Astrocyte (in vitro differentiated cells and primary cell): ENCODE results near the gene EHBP1. TPM values are rescaled to one million over a fixed set of nuclear protein-coding genes. Genes with fewer than 3 reads are reported as not detected.

Experiments used
- DNase-seq: peaks from one replicate; pipeline ENCODE4 v3.0.0-alpha.2; 2010; ENCODE audit warnings: low read depth
- FAIRE-seq: peaks from 2 replicates; lab custom pipeline; 2011; peaks lifted over from hg19 to GRCh38; lab: Jason Lieb, UNC
- H2AFZ ChIP-seq: 2 replicates; pipeline ENCODE4 v1.6.0; 2012; ENCODE audit warnings: low read depth, low read length, inconsistent platforms
- H3K27ac ChIP-seq: 2 replicates; pipeline ENCODE4 v1.5.1; 2011; ENCODE audit warnings: low read depth, low read length, inconsistent platforms
- H3K27me3 ChIP-seq: 2 replicates; pipeline ENCODE4 v1.6.0; 2011; ENCODE audit warnings: low read length, inconsistent platforms; ENCODE audit not compliant: insufficient read depth
- H3K36me3 ChIP-seq: 2 replicates; pipeline ENCODE4 v1.5.1; 2011; ENCODE audit warnings: low read length, inconsistent platforms; ENCODE audit not compliant: insufficient read depth
- H3K4me1 ChIP-seq: 2 replicates; pipeline ENCODE4 v1.5.1; 2011; ENCODE audit warnings: low read length, inconsistent platforms; ENCODE audit not compliant: insufficient read depth
- H3K4me2 ChIP-seq: 2 replicates; pipeline ENCODE4 v1.6.0; 2012; ENCODE audit warnings: low read length, inconsistent platforms
- H3K4me3 ChIP-seq: 2 replicates; pipeline ENCODE4 v1.5.1; 2011; ENCODE audit warnings: low read depth, mild to moderate bottlenecking, low read length, inconsistent platforms; ENCODE audit not compliant: insufficient read depth
- H3K79me2 ChIP-seq: 2 replicates; pipeline ENCODE4 v1.6.0; 2012; ENCODE audit warnings: mild to moderate bottlenecking, low read length, inconsistent platforms; ENCODE audit not compliant: insufficient read depth
- H3K9ac ChIP-seq: 2 replicates; pipeline ENCODE4 v1.6.0; 2012; ENCODE audit warnings: mild to moderate bottlenecking, low read length, inconsistent platforms
- H3K9me3 ChIP-seq: 2 replicates; pipeline ENCODE4 v1.5.1; 2012; ENCODE audit warnings: low read depth, mild to moderate bottlenecking, low read length, inconsistent platforms; ENCODE audit not compliant: insufficient read depth
- H4K20me1 ChIP-seq: 2 replicates; pipeline ENCODE4 v1.6.0; 2012; ENCODE audit warnings: low read length, inconsistent platforms; ENCODE audit not compliant: insufficient read depth
- H3K27ac Mint-ChIP-seq: one replicate; pipeline ENCODE4 v1.8.0; 2021; ENCODE audit warnings: mild to moderate bottlenecking, mixed read lengths; ENCODE audit not compliant: unreplicated experiment
- H3K27me3 Mint-ChIP-seq: one replicate; pipeline ENCODE4 v1.8.0; 2021; ENCODE audit warnings: low read depth, mixed read lengths; ENCODE audit not compliant: unreplicated experiment
- H3K36me3 Mint-ChIP-seq: one replicate; pipeline ENCODE4 v1.8.0; 2021; ENCODE audit warnings: low read depth, mixed read lengths; ENCODE audit not compliant: unreplicated experiment
- H3K4me1 Mint-ChIP-seq: one replicate; pipeline ENCODE4 v1.8.0; 2021; ENCODE audit warnings: low read depth, mixed read lengths; ENCODE audit not compliant: unreplicated experiment
- H3K4me3 Mint-ChIP-seq: one replicate; pipeline ENCODE4 v1.8.0; 2021; ENCODE audit warnings: mild to moderate bottlenecking, moderate library complexity, mixed read lengths; ENCODE audit not compliant: unreplicated experiment
- H3K9me3 Mint-ChIP-seq: one replicate; pipeline ENCODE4 v1.8.0; 2021; ENCODE audit warnings: mild to moderate bottlenecking, mixed read lengths; ENCODE audit not compliant: unreplicated experiment
- EZH2 ChIP-seq: IDR thresholded peaks from 2 replicates; pipeline ENCODE4 v1.6.1; 2012; ENCODE audit warnings: mild to moderate bottlenecking, low read length, inconsistent platforms; ENCODE audit not compliant: insufficient read depth
- total RNA-seq: library from RNA; stranded (reverse); gene quantifications from 2 replicates; pipeline ENCODE4 v1.2.1, GENCODE V29; 2021
- TF ChIP-seq, protein P1 (sequence below): IDR thresholded peaks from 2 replicates; pipeline ENCODE4 v1.5.1; 2011; ENCODE audit warnings: low read depth, mild to moderate bottlenecking, inconsistent platforms, low read length, moderate library complexity; ENCODE audit not compliant: insufficient read depth

EHBP1 gene
- total RNA-seq, 1 donor from 2014 or later = 44.1 TPM

GRCh38 chr2:62660087-62660486 lies 45.4 kb upstream of the EHBP1 start:
- Mint-ChIP-seq H3K9me3 (no peaks in the 10 kb centered on the region), H3K27ac (no peak overlapping the region), H3K4me3 (no peak overlapping the region), H3K4me1 (peaks cover 22% of the 10 kb centered on the region), H3K36me3 (no peaks in the 10 kb centered on the region), H3K27me3 (no peaks in the 10 kb centered on the region)
- FAIRE-seq (no peak), DNase-seq (no peak)
- no peak overlapping the region for H2AFZ ChIP-seq
- no peaks in the 10 kb centered on the region for H3K36me3 ChIP-seq
- H3K4me1 ChIP-seq = peaks cover 29% of the 10 kb centered on the region
- TF ChIP-seq, protein P1, sequence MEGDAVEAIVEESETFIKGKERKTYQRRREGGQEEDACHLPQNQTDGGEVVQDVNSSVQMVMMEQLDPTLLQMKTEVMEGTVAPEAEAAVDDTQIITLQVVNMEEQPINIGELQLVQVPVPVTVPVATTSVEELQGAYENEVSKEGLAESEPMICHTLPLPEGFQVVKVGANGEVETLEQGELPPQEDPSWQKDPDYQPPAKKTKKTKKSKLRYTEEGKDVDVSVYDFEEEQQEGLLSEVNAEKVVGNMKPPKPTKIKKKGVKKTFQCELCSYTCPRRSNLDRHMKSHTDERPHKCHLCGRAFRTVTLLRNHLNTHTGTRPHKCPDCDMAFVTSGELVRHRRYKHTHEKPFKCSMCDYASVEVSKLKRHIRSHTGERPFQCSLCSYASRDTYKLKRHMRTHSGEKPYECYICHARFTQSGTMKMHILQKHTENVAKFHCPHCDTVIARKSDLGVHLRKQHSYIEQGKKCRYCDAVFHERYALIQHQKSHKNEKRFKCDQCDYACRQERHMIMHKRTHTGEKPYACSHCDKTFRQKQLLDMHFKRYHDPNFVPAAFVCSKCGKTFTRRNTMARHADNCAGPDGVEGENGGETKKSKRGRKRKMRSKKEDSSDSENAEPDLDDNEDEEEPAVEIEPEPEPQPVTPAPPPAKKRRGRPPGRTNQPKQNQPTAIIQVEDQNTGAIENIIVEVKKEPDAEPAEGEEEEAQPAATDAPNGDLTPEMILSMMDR = no peak
- no peak for TF ChIP-seq EZH2
- peak overlapping the region; percentile 39 for H3K9ac ChIP-seq
- H4K20me1 ChIP-seq = no peaks in the 10 kb centered on the region
- no peak overlapping the region for H3K4me3 ChIP-seq
- H3K79me2 ChIP-seq = no peaks in the 10 kb centered on the region
- no peaks in the 10 kb centered on the region for H3K9me3 ChIP-seq
- H3K27ac ChIP-seq = peak overlapping the region; percentile 77
- H3K4me2 ChIP-seq = peak overlapping the region; percentile 72
- H3K27me3 ChIP-seq = no peaks in the 10 kb centered on the region

- Mint-ChIP-seq H3K4me1 (peaks cover 22% of the 10 kb centered on the region), H3K4me3 (no peak overlapping the region), H3K9me3 (no peaks in the 10 kb centered on the region), H3K36me3 (no peaks in the 10 kb centered on the region), H3K27ac (peak overlapping the region; percentile 84), H3K27me3 (no peaks in the 10 kb centered on the region)
- Histone ChIP-seq H2AFZ (peak overlapping the region; percentile 46), H3K4me3 (peak overlapping the region; percentile 24), H3K79me2 (no peaks in the 10 kb centered on the region), H4K20me1 (no peaks in the 10 kb centered on the region), H3K27me3 (no peaks in the 10 kb centered on the region), H3K4me2 (peak overlapping the region; percentile 72), H3K4me1 (peaks cover 29% of the 10 kb centered on the region), H3K9ac (peak overlapping the region; percentile 49), H3K36me3 (no peaks in the 10 kb centered on the region), H3K9me3 (no peaks in the 10 kb centered on the region), H3K27ac (peak overlapping the region; percentile 77)
- DNase-seq = peak; percentile 96
- FAIRE-seq = peak; percentile 96
- TF ChIP-seq EZH2 = no peak
- TF ChIP-seq, protein P1 = no peak
Observed at GRCh38 chr2:62660582-62661262, 44.8 kb upstream of the EHBP1 start.

- no peaks in the 10 kb centered on the region for H3K36me3 ChIP-seq
- H3K27me3 ChIP-seq = no peaks in the 10 kb centered on the region
- peaks cover 29% of the 10 kb centered on the region for H3K4me1 ChIP-seq
- TF ChIP-seq, protein P1 = no peak
- TF ChIP-seq EZH2 = no peak
- Mint-ChIP-seq H3K27ac (peak overlapping the region; percentile 84), H3K4me1 (peaks cover 22% of the 10 kb centered on the region), H3K27me3 (no peaks in the 10 kb centered on the region), H3K9me3 (no peaks in the 10 kb centered on the region), H3K4me3 (no peak overlapping the region), H3K36me3 (no peaks in the 10 kb centered on the region)
- FAIRE-seq (no peak), DNase-seq (no peak)
- H3K4me2 ChIP-seq = peak overlapping the region; percentile 72
- peak overlapping the region; percentile 46 for H2AFZ ChIP-seq
- peak overlapping the region; percentile 49 for H3K9ac ChIP-seq
- no peaks in the 10 kb centered on the region for H3K79me2 ChIP-seq
- H3K9me3 ChIP-seq = no peaks in the 10 kb centered on the region
- H4K20me1 ChIP-seq = no peaks in the 10 kb centered on the region
- peak overlapping the region; percentile 24 for H3K4me3 ChIP-seq
- H3K27ac ChIP-seq = peak overlapping the region; percentile 77
Observed at GRCh38 chr2:62661263-62661635, 44.3 kb upstream of the EHBP1 start.
